Activated T-cell treated with anti-CD3 and anti-CD28 coated beads, Interleukin-2, amount 50 U/mL, for 4 hours (primary cell): Measurements from ENCODE around the gene SIK3. TPM values are rescaled to one million over a fixed set of nuclear protein-coding genes. Genes with fewer than 3 reads are reported as not detected.
"Not testable (repeated sequence)": the region's sequence is repeated elsewhere in the genome, so short reads cannot be mapped to it uniquely, and the experiment has no call there.

Source experiments
- ATAC-seq, 2 donors: fragments of 200-7000 bp; cut with Tn5 transposase; one replicate each; pipeline ENCODE4 v1.10.0; 2021
- DNase-seq: peaks from one replicate; pipeline ENCODE4 v3.0.0-alpha.2; 2020
- H3K27me3 Mint-ChIP-seq: one replicate; pipeline ENCODE4 v1.8.0; 2021; ENCODE audit warnings: low read depth, mixed read lengths
- H3K36me3 Mint-ChIP-seq: one replicate; pipeline ENCODE4 v1.8.0; 2022; ENCODE audit warnings: mixed read lengths; ENCODE audit not compliant: insufficient read depth
- H3K4me1 Mint-ChIP-seq: one replicate; pipeline ENCODE4 v1.8.0; 2021; ENCODE audit warnings: low read depth, mixed read lengths
- H3K4me3 Mint-ChIP-seq: one replicate; pipeline ENCODE4 v1.8.0; 2021; ENCODE audit warnings: mild to moderate bottlenecking, moderate library complexity, mixed read lengths
- H3K9me3 Mint-ChIP-seq: one replicate; pipeline ENCODE4 v1.8.0; 2021; ENCODE audit warnings: mixed read lengths
- total RNA-seq, 3 donors: library from RNA; stranded (reverse); gene quantifications; one replicate each; pipeline ENCODE4 v1.2.1, GENCODE V29; 2021

SIK3 gene
- total RNA-seq, 3 donors from 2014 or later: 28.7 to 48.8 (median 36.5) TPM

GRCh38 chr11:116823031-116823843 is 275.0 kb downstream of the SIK3 start, which contains the start of gene APOA4:
APOA4 (minus strand) TSS chr11:116823304; CDS start chr11:116823191, 113 bp downstream.
- no peak for ATAC-seq
- no peaks in the 10 kb centered on the region for H3K36me3 Mint-ChIP-seq
- no peaks in the 10 kb centered on the region for H3K27me3 Mint-ChIP-seq
- H3K4me3 Mint-ChIP-seq: no peak within 1 kb of the TSS
- no peaks in the 10 kb centered on the region for H3K4me1 Mint-ChIP-seq
- DNase-seq: no peak
- H3K9me3 Mint-ChIP-seq: no peaks in the 10 kb centered on the region

- no peak overlapping the region for H3K4me3 Mint-ChIP-seq
These were observed 275.7 kb downstream of the SIK3 start for GRCh38 chr11:116822575-116822974.

GRCh38 chr11:116821050-116821918 is 276.9 kb downstream of the SIK3 start:
- H3K9me3 Mint-ChIP-seq: no peaks in the 10 kb centered on the region
- DNase-seq: no peak
- no peaks in the 10 kb centered on the region for H3K4me1 Mint-ChIP-seq
- no peak overlapping the region for H3K4me3 Mint-ChIP-seq
- no peaks in the 10 kb centered on the region for H3K36me3 Mint-ChIP-seq
- no peaks in the 10 kb centered on the region for H3K27me3 Mint-ChIP-seq
- no peak for ATAC-seq

More at GRCh38 chr11:116822575-116822974, 275.7 kb downstream of the SIK3 start:
- H3K36me3 Mint-ChIP-seq: no peaks in the 10 kb centered on the region
- H3K9me3 Mint-ChIP-seq: no peaks in the 10 kb centered on the region
- no peaks in the 10 kb centered on the region for H3K27me3 Mint-ChIP-seq
- DNase-seq (no peak), ATAC-seq (no peak)
- no peaks in the 10 kb centered on the region for H3K4me1 Mint-ChIP-seq

GRCh38 chr11:116819049-116819448 is 279.2 kb downstream of the SIK3 start:
- no peaks in the 10 kb centered on the region for H3K36me3 Mint-ChIP-seq
- ATAC-seq: no peak
- no peak overlapping the region for H3K4me3 Mint-ChIP-seq
- H3K9me3 Mint-ChIP-seq: no peaks in the 10 kb centered on the region
- H3K27me3 Mint-ChIP-seq: no peaks in the 10 kb centered on the region
- no peaks in the 10 kb centered on the region for H3K4me1 Mint-ChIP-seq
- DNase-seq: no peak

GRCh38 chr11:116814502-116814901 is 283.7 kb downstream of the SIK3 start:
- Mint-ChIP-seq H3K4me3 (no peak overlapping the region), H3K27me3 (no peaks in the 10 kb centered on the region), H3K9me3 (no peaks in the 10 kb centered on the region), H3K36me3 (no peaks in the 10 kb centered on the region), H3K4me1 (no peaks in the 10 kb centered on the region)
- ATAC-seq (no peak), DNase-seq (no peak)

GRCh38 chr11:116813781-116814471 is 284.3 kb downstream of the SIK3 start:
- H3K9me3 Mint-ChIP-seq: no peaks in the 10 kb centered on the region
- no peaks in the 10 kb centered on the region for H3K27me3 Mint-ChIP-seq
- no peak for DNase-seq

GRCh38 chr11:116813170-116813569 is 285.1 kb downstream of the SIK3 start:
- H3K27me3 Mint-ChIP-seq: no peaks in the 10 kb centered on the region
- no peaks in the 10 kb centered on the region for H3K9me3 Mint-ChIP-seq
- H3K4me3 Mint-ChIP-seq: no peak overlapping the region
- H3K36me3 Mint-ChIP-seq: no peaks in the 10 kb centered on the region
- H3K4me1 Mint-ChIP-seq: no peaks in the 10 kb centered on the region
- no peak for ATAC-seq
- DNase-seq: no peak

More at GRCh38 chr11:116813781-116814471, 284.3 kb downstream of the SIK3 start:
- Mint-ChIP-seq H3K36me3 (no peaks in the 10 kb centered on the region), H3K4me1 (no peaks in the 10 kb centered on the region), H3K4me3 (no peak overlapping the region)
- no peak for ATAC-seq

- Mint-ChIP-seq H3K27me3 (no peaks in the 10 kb centered on the region), H3K4me3 (no peak overlapping the region), H3K9me3 (no peaks in the 10 kb centered on the region), H3K4me1 (no peaks in the 10 kb centered on the region), H3K36me3 (no peaks in the 10 kb centered on the region)
- no peak for ATAC-seq
- no peak for DNase-seq
These were observed 286.1 kb downstream of the SIK3 start for GRCh38 chr11:116812109-116812508.

GRCh38 chr11:116811194-116811593 is 287.0 kb downstream of the SIK3 start:
- Mint-ChIP-seq H3K27me3 (no peaks in the 10 kb centered on the region), H3K36me3 (no peaks in the 10 kb centered on the region), H3K4me1 (no peaks in the 10 kb centered on the region), H3K9me3 (no peaks in the 10 kb centered on the region), H3K4me3 (no peak overlapping the region)
- ATAC-seq (no peak), DNase-seq (no peak)

- ATAC-seq (no peak), DNase-seq (no peak)
- Mint-ChIP-seq H3K9me3 (no peaks in the 10 kb centered on the region), H3K4me3 (no peak overlapping the region), H3K36me3 (no peaks in the 10 kb centered on the region), H3K4me1 (no peaks in the 10 kb centered on the region), H3K27me3 (peaks cover 1% of the 10 kb centered on the region)
These were observed 289.7 kb downstream of the SIK3 start for GRCh38 chr11:116808262-116809175.

GRCh38 chr11:116807601-116808261 is 290.5 kb downstream of the SIK3 start:
- DNase-seq (no peak), ATAC-seq (no peak)
- Mint-ChIP-seq H3K4me3 (no peak overlapping the region), H3K36me3 (no peaks in the 10 kb centered on the region), H3K4me1 (no peaks in the 10 kb centered on the region), H3K27me3 (peaks cover 1% of the 10 kb centered on the region), H3K9me3 (no peaks in the 10 kb centered on the region)

GRCh38 chr11:116804001-116804400 is 294.2 kb downstream of the SIK3 start:
- no peaks in the 10 kb centered on the region for H3K4me1 Mint-ChIP-seq
- peaks cover 4% of the 10 kb centered on the region for H3K27me3 Mint-ChIP-seq
- H3K36me3 Mint-ChIP-seq: no peaks in the 10 kb centered on the region
- no peaks in the 10 kb centered on the region for H3K9me3 Mint-ChIP-seq
- no peak for ATAC-seq
- no peak overlapping the region for H3K4me3 Mint-ChIP-seq
- no peak for DNase-seq

GRCh38 chr11:116801662-116802061 is 296.6 kb downstream of the SIK3 start:
- not testable (repeated sequence) for H3K4me1 Mint-ChIP-seq, DNase-seq, H3K4me3 Mint-ChIP-seq, H3K9me3 Mint-ChIP-seq, ATAC-seq, H3K36me3 Mint-ChIP-seq, H3K27me3 Mint-ChIP-seq
